ENCODE measurements around the gene INTS3.
"Not testable (repeated sequence)": the region's sequence is repeated elsewhere in the genome, so short reads cannot be mapped to it uniquely, and the experiment has no call there.

Gene INTS3

DNA sequence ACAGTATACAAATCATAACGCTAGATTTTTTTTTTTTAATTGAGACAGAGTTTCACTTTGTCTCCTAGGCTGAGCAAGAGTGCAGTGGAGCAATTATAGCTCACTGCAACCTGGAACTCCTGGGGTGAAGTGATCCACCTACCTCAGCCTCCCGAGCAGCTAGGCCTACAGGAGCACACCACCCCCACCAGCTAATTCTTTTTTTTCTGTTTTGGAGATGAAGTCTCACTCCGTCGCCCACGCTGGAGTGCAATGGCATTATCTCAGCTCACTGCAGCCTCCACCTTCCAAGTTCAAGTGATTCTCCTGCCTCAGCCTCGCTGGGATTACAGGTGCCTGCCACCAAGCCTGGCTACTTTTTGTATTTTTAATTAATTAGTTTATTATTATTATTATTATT, 28.1 kb upstream of the INTS3 start:
- no peak for DNase-seq

DNA sequence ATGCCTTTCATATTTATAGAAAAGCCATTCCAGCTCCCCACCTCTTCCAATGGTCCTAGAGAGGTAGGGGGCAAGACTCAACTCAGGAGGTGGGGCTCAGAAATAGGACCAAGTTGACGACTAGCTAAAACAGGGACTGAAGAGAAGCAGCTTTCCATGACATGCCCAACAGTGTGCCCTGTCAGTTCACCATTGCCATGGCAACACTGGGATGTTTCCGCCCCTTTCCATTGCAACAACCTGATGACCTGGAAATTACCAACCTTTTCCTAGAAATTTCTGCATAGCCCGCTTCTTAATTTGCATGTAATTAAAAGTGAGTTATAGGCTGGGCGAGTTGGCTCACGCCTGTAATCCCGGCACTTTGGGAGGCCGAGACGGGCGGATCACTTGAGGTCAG, 22.4 kb upstream of the INTS3 start:
- DNase-seq: no peak

DNA sequence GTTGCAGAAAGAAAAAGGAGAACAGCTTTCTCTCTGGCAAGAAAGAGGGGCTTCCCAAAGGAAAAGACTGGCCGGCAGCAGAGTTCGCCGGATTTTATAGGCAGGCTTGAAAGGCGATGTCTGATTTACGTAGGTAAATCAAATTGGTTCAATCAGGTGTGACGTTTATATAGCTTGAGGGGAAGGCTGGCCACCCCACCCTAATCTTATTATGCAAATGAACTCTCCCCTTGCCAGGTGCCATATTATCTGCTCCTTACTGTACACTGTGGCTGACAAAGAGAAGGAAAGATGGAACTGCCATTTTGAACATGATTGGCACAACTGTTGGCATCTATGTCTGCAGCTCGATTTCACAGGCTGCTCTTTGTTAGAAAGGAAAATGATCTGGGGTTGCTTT, 16.8 kb upstream of the INTS3 start:
- no peak for DNase-seq

DNA sequence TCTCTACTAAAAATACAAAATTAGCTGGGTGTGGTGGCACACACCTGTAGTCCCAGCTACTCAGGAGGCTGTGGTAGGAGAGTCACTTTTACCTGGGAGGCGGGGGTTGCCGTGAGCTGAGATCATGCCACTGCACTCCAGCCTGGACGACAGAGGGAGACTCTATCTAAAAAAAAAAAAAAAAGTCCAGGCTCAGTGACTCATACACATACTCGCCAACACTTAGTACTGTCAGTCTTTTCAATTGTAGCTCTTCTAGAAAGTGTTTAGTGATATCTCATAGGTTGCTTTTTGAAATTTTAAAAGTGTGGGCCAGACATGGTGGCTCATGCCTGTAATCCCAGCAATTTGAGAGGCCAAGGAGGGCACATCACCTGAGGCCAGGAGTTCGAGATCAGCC, 11.6 kb upstream of the INTS3 start:
- DNase-seq: not testable (repeated sequence)

DNA sequence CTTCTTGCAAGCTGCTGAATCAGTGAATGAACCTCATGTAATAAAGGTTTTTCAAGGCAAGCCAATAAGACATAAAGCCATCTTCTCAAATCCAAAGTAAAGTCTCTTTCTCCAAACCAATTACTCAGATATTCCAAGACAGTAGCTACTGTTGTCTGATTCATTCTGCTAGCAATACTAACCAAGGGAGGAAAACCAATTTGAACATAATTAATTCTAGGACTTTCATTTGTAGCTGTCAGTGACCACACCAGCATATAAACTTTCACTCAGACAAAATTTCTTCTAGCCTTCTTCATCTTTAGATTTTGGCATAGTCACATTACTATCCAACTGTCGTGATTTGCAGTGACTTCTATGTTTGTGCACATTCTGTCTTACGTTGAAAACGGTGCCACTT, 10.5 kb upstream of the INTS3 start:
- no peak for DNase-seq

DNA sequence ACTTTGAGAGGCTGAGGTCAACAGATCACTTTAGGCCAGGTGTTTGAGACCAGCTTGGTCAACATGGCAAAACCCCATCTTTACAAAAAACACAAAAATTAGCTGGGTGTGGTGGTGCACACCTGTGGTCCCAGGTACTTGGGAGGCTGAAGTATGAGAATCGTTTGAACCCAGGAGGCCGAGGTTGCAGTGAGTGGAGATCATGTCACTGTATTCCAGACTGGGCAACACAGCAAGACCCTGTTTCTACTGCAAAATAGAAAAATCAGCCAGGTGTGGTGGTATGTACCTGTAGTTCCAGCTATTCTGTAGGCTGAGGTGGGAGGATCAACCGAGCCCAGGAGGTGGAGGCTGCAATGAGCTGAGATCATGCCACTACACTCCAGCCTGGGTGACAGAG, 4.2 kb upstream of the INTS3 start:
- DNase-seq: no peak

DNA sequence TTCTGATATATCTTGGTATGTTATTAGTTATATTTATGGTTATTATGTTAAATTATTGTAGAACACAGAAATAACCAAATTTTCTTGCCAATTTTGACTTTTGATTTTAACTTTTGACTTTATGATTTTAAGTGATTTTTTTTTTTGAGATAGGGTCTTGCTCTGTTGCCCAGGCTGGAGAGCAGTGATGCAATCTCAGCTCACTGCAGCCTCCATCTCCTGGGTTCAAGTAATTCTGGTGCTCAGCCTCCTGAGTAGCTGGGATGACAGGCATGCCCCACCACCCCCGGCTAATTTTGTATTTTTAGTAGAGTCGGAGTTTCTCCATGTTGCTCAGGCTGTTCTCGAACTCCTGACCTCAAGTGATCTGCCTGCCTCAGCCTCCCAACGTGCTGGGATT, 3.2 kb upstream of the INTS3 start:
- DNase-seq: not testable (repeated sequence)

DNA sequence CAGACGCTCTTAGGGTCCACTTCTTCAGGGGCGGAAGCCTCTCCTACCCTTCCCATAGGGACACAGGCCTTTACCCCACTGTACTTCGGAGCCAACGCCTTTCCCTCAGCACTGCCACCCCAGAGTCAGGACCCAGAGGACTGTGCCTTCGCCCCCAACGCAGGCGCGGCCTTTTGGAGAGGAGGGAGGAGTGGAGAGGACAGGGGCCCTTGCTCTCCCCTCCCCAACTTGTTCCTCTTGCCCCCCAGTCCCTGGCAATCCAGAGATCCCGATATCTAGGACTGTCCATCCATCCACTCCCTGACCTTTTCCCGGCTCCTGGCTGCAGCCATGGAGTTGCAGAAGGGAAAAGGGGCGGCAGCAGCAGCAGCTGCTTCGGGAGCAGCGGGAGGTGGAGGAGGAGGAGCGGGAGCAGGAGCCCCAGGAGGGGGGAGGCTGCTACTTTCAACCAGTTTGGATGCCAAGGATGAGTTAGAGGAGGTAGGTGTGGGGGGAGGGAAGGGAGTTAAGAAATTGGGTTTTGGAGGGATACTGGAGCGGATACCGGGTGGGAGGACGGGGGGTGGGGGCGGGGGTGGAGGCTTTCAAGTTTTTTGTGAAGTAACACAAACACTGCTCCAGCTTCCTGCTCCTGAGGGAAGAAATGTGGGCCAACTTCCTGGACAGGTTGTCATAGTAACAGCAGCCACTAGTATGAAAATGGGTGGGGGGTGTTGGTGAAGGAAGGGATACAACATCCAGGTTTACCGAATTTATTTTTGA, 636 bp downstream of the INTS3 start:
- peak; percentile 60 for DNase-seq

DNA sequence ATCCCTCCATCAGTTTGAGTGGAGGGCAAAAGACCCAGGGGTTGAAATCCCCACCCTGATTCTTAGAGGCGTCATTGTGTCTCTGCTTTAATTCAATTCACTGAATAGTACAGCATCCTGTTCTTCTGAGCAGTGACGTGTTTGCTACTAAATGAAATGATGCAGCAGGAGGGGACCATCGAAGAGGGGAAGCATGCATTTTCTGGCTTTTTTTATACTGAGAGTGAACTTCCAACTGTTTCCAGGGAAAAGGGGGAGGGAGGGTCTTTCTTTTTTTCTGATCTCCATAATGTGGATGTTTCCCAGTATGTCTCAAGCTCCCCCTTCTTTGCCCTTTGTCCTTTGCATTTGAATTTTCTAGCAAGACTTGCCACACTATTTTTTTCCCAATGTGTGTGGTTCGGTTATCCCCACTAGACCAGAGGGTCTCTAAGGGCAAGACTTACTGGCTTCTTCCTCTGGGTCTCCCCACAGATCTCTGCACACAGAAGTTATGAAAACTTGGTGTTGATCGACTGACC, 2.7 kb downstream of the INTS3 start:
- DNase-seq: no peak

DNA sequence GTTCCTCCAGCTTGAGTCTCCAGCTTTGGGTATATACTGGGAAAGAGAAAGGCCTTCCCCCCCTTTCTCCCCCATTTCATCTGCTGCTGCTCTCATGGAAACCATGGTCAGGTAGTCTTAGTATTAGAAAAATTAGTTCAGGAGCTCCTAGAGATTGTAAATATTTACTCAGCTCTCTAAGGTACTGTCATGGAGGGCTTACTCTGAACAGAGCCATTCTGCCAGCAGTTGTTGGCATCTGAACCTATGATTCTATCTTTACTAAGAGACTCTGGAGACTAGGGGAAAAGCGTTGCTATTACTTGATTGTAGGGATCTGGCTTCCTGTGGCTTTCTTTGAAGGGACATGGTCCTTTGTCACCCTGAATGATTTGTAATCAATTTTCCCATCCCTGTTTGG, 6.1 kb downstream of the INTS3 start:
- DNase-seq: no peak

DNA sequence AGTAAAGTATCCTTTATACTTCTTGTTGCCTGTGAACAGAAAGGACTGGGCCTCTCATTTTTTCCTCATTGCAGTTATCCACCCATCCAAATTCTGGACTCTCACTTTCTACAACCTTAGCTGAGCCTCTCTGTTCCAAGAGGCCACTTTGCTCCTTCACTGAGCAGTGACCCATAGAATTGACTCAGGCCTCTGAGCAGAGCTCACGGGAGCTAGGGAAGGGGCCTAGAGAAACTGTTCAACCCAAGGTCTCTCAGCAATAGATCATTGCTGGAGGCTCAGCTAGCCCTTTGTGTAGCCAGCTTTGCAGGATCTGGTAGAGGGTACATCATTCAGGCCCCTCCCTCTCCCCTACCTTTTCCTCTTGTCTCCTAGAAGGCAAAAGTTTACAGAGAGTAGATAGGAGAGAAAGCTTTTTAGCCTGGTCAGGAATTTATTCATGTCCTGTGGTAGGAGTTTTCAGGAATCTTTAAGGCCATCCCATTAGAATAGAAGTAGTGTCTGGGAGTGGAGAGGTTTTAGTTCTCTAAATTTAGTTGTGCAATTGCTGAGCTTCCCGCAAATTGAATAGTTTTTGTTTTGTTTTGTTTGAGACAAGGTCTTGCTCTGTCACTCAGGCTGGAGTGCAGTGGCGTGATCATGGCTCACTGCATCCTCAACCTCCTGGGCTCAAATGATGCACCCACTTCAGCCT, 6.7 kb downstream of the INTS3 start:
- DNase-seq: no peak

DNA sequence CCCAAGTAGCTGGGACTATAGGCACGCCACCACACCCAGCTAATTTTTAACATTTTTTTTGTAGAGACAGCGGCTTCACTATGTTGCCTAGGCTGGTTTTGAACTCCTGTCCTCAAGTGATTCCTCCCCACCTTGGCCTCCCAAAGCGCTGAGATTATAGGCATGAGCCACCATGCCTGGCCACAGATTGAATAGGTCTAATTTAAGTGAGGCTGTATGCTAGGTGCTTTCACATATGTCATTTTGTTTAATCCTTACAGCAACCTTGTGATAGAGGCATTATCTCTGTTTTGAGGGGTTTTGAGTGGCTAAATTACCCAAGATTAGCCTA, 7.2 kb downstream of the INTS3 start:
- no peak for DNase-seq

DNA sequence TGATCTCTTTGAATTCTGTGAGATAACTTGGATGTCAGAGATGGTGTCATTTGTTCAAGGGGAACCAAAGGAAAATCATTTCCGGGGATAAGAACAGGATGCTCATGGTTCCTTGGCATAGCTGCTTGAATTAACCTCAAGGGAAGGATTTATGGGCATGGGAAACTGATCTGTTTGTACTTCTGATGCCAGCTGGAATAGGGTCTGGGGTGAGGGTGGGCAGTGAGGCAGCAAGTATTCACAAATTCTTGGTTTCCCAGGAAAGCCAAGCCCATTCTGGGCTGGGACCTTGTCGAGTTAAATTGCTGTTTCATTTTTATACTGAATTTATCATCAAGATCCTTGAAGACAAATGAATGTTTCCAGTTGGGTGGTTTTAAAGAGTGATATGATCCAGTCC, 14.1 kb downstream of the INTS3 start:
- no peak for DNase-seq

DNA sequence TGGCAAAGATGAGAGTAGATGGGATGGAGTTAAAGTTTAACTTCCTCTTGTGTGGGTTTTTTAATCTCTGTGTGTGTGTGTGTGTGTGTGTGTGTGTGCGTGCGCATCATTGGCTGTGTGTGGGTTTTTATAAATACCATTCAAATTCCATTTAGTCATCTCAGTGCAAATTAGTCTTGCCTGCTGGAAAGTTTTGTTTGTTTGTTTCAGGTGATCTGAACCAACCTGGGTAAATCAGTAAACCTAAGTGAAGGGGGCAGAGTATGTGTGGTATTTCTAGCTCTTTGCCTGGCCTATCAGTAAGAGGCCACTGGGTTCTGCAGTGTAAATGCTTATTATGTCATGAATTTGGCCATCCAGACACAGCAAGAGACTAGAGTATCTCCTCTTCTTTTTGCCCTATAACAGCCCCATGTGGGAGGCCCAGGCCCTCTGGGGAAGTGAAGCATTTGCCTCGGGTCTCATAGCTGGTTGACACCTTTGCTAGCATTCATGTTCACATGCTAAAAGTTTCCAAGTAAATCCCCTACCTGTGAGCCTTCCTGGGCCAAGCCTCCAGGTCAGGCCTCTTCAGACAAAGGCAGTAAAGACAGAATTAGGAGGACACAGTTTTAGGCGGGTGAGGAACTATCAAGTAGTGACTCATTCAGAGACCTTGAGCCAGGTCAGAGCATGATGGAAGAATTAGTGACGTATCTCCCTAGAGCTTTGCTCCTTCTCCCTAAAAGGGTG, 14.7 kb downstream of the INTS3 start:
- DNase-seq: no peak

DNA sequence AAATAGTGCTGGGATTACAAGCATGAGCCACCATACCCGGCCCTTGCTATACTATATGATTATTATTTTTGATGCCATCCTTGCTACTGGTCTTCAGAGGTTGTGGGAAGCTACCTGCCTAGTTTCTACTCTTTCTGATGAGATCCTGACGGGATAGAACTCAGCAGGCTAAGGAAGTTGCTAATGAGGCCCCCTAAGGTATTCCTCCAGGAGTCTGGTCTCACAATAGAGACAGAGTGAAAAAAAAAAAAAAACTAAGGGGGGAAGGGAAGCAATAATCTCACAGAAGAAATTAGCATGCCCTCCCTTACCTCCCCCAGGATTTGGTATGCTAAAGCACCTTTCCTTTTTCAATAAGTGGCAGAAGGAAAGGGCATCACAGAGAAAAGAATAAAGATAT, 17.6 kb downstream of the INTS3 start:
- no peak for DNase-seq

DNA sequence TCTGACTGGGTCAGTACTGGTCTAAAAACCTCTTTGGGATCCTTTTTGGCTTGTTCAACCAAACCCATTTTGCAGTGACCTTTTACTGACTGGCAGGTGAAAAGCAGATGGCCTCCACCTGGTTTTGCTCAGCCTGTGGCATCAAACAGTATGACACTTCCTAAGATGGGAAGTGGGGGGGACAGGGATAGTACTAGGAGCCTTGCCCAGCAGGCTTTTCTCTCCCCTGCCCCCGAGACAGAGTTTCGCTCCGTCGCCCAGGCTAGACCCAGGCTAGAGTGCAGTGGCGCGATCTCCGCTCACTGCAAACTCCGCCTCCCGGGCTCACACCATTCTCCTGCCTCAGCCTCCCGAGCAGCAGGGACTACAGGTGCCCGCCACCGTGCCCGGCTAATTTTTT, 18.3 kb downstream of the INTS3 start:
- DNase-seq: no peak

DNA sequence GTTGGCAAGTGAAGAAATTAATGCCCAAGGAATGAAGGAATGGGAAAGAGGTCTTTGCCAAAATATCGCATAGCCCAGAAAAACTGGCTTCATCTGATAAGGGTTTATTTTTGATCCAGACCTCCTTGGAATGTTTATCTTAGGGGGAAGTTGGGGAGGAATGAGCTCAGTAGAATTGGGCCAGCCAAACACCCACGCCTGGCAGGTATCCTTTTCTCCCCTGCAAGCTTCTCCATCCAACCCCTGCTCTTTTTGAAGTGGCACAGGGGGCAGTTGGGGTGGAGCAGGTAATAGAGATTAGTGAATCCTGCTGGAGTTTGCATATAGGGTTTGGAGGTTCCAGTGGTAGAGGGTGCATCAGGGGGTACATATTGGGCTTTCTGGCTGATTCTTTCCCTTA, 21.1 kb downstream of the INTS3 start:
- DNase-seq: no peak

DNA sequence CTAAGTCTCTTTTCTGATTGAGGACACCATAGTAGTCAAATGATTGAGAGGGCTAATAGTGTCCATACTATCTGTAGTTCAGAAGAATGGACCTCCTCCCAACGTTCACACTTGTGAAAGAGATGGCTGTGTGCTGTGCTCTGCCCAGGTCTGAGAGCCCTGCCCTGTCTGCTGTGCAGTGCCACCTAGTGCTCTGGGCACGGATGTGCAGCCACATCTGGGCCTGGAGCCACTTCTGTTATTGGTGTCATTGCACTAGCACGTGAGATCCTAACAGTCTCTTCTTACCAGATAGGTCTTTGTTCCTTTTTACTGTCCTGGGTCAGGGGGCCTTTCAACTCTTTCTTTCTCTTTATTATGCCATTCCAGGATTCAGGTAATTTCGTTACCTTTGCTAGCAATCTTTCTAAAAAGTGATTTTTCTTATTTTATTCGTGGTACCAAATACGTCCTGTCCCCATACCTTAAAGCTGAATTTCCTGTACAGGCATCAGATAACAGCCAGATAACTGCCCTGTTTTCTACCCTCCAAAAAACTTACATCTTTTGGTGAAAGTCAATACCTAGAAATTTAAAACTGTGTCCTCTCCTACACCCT, 21.7 kb downstream of the INTS3 start:
- peak; percentile 79 for DNase-seq

DNA sequence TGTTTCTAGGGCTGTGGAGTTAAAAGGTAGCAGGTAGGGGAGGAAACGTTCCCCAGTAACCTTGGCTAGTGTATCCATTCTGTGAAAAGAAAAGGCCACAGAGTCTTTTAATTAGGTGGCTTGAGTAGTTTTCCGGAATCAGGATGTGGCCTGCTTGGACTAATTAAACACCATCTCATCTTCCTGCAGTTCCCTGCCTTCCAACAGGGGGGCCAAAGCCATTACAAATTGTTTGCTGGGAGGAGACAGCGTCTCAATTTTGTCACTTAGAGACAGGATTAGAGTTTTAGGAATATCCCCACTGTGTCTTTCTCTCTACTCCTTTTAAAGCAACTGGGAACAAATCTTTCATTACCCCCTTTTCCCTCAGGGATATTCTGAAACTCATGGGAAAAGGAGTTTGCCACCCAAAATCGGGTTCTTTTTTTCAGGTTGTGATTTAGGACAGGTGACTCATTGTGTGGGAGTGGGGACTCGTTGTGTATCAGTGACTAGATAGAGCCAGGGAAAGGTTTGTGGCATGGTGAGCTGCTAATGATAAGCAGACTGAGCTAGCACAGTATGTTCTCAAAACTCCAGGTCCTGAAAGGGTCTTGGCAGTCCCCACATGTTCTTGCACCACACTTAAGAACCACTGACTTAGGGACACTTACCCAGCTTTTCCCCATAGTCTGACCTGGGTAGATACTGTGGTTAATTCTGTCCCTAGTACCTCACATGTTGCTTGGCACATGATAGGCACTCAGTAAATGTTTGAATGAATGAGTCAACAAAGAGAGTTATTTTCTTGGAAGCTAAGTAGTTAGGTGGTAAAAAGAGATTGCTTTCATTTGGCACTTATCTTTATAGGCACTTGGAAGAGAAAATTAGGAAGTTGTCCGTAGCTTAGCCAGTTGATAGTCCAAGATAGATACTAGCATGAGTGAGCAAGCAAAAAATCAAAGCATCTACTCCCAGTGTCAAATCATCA, 22.5 kb downstream of the INTS3 start:
- no peak for DNase-seq

DNA sequence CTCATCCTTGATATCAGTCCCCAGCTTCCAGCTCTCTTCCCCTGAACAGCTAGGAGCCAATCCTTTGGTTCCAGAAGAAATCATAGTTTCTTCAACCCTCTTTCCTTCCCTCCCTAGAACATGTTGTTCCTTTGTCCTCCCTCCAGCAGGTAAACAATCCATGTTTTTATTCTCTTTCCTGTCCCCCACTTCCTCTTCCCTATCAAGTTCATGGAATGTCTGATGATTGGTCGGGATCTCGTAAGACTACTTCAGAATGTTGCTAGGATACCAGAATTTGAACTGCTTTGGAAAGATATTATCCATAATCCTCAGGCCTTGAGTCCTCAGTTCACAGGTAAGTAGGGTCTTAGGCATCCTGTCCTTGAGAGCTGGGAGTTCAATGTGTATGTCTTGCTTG, 24.2 kb downstream of the INTS3 start:
- DNase-seq: no peak

DNA sequence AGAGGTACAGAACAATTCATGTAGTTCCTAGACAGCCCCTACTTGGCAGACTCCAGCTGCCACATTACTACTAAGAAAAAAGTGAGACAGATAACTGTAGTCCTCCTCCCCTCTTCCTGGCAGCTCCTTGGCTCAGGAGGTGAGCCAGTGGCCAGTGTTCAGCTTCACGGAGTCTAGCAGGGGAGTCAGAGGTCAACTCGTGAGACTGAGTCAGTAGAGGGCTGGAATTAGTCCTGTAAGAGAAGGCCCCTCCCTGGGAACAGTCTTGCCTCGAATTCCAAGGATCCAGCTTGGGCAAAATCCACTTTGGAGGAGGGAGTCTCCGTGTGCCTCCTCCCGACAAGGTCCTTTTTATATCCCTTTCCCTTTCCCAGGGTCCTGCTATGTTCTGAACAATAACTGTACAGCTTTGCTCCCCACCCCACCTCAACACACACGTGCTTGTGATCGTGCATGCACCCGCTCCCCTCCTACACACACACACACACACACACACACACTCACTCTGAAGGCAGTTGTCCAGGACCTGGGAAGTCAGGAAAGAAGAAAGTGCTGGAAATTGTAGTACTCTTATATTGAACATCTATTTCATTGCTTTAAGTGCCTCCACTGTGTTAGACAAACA, 24.8 kb downstream of the INTS3 start:
- no peak for DNase-seq

DNA sequence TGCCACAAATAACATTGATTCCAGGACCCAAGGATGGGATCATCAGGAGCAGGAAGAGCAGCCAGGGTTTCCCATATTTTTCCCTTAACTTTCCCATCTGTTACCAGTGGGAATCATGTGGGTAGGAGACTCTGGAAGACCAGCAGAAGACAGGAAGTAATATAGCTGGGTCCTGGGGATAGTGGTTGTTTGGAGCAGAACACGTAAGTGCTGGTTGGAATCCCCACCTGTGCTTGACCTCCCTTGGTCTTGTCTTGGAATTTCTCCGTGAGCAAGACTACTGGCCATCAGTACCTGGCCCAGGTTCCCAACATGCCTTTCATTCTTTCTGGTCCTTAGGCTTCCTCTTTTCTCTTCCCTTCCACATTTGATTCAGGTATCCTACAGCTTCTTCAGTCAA, 26.4 kb downstream of the INTS3 start:
- no peak for DNase-seq

All from NCI-H2171 treated with DMSO at 0.1 percent for 48 hours (cell line).